GM18867 (cell line): ENCODE measurements around the gene PLCD3.
"Not testable (repeated sequence)": the region's sequence is repeated elsewhere in the genome, so short reads cannot be mapped to it uniquely, and the experiment has no call there.

Source experiments
- ATAC-seq: cut with Tn5 transposase; IDR thresholded peaks from one replicate; pipeline ENCODE4 v1.9.1; 2021; ENCODE audit warnings: mild to moderate bottlenecking, moderate library complexity; ENCODE audit not compliant: unreplicated experiment

Gene PLCD3

GRCh38 chr17:45135192-45135977 lies 3.1 kb upstream of the PLCD3 start, which contains the start of gene ACBD4:
TSS of gene ACBD4 (plus strand) at chr17:45135687. CDS start at chr17:45136145, 458 bp downstream.
- ATAC-seq: peak; percentile 70

- ATAC-seq: peak; percentile 32
Observed at GRCh38 chr17:45132572-45133463, 503 bp upstream of the PLCD3 start.

GRCh38 chr17:45131616-45132319 lies 547 bp downstream of the PLCD3 start:
- ATAC-seq: no peak

- ATAC-seq: no peak
Observed at GRCh38 chr17:45130681-45131615, 1.4 kb downstream of the PLCD3 start.

GRCh38 chr17:45129940-45130680 lies 2.2 kb downstream of the PLCD3 start:
- no peak for ATAC-seq

GRCh38 chr17:45129426-45129939 lies 2.8 kb downstream of the PLCD3 start:
- no peak for ATAC-seq

GRCh38 chr17:45128989-45129388 lies 3.3 kb downstream of the PLCD3 start:
- ATAC-seq: no peak

- ATAC-seq: no peak
Observed at GRCh38 chr17:45128331-45128730, 4.0 kb downstream of the PLCD3 start.

GRCh38 chr17:45127548-45128300 lies 4.6 kb downstream of the PLCD3 start:
- no peak for ATAC-seq

GRCh38 chr17:45127207-45127547 lies 5.1 kb downstream of the PLCD3 start:
- ATAC-seq: no peak

- ATAC-seq: no peak
Observed at GRCh38 chr17:45125509-45125908, 6.8 kb downstream of the PLCD3 start.

GRCh38 chr17:45124797-45125122 lies 7.6 kb downstream of the PLCD3 start:
- not testable (repeated sequence) for ATAC-seq

- no peak for ATAC-seq
Observed at GRCh38 chr17:45123930-45124796, 8.2 kb downstream of the PLCD3 start.

- no peak for ATAC-seq
Observed at GRCh38 chr17:45123076-45123770, 9.1 kb downstream of the PLCD3 start.

GRCh38 chr17:45121055-45121454 lies 11.3 kb downstream of the PLCD3 start:
- ATAC-seq: no peak

- no peak for ATAC-seq
Observed at GRCh38 chr17:45120558-45120957, 11.8 kb downstream of the PLCD3 start.

- no peak for ATAC-seq
Observed at GRCh38 chr17:45119964-45120363, 12.4 kb downstream of the PLCD3 start.
